MM.1S (cell line): ENCODE data around the gene MAGI2.

Experiments
- DNase-seq: peaks from one replicate; pipeline ENCODE4 v3.0.0-alpha.2; 2015
- H2AFZ ChIP-seq: fragments of 300-600 bp; sonication (generic); 2 replicates; pipeline ENCODE4 v1.6.0; 2016; ENCODE audit warnings: antibody characterized with exemption, low read length
- H3F3A ChIP-seq: fragments of 300-600 bp; sonication (generic); 2 replicates; pipeline ENCODE4 v1.6.1; 2016; ENCODE audit warnings: mild to moderate bottlenecking, antibody characterized with exemption, low read length, moderate library complexity, mixed read lengths; ENCODE audit not compliant: insufficient read depth
- H3K27ac ChIP-seq: fragments of 300-600 bp; sonication (generic); 2 replicates; pipeline ENCODE4 v1.5.1; 2016; ENCODE audit warnings: mild to moderate bottlenecking, low read length
- H3K27me3 ChIP-seq: fragments of 300-600 bp; sonication (generic); replicated peaks from 2 replicates; pipeline ENCODE4 v1.6.0; 2016; ENCODE audit warnings: low read length; ENCODE audit not compliant: insufficient read depth
- H3K36me3 ChIP-seq: fragments of 300-600 bp; sonication (generic); replicated peaks from 2 replicates; pipeline ENCODE4 v1.6.1; 2016; ENCODE audit warnings: mild to moderate bottlenecking, low read length, mixed read lengths; ENCODE audit not compliant: insufficient read depth
- H3K4me1 ChIP-seq: fragments of 300-600 bp; sonication (generic); 2 replicates; pipeline ENCODE4 v1.6.1; 2016; ENCODE audit warnings: low read length, mixed read lengths
- H3K4me2 ChIP-seq: fragments of 300-600 bp; sonication (generic); 2 replicates; pipeline ENCODE4 v1.6.0; 2016; ENCODE audit warnings: low read depth, low read length
- H3K4me3 ChIP-seq: fragments of 300-600 bp; sonication (generic); 2 replicates; pipeline ENCODE4 v1.5.1; 2016; ENCODE audit warnings: low read length, mixed read lengths
- H3K79me2 ChIP-seq: fragments of 300-600 bp; sonication (generic); 2 replicates; pipeline ENCODE4 v1.6.1; 2016; ENCODE audit warnings: mixed run types, low read length, mixed read lengths
- H3K9ac ChIP-seq: fragments of 300-600 bp; sonication (generic); 2 replicates; pipeline ENCODE4 v1.6.1; 2016; ENCODE audit warnings: low read length, mixed read lengths
- H3K9me2 ChIP-seq: fragments of 300-600 bp; sonication (generic); replicated peaks from 2 replicates; pipeline ENCODE4 v1.6.1; 2016; ENCODE audit warnings: mild to moderate bottlenecking, low read length, mixed read lengths; ENCODE audit not compliant: insufficient read depth
- H3K9me3 ChIP-seq: fragments of 300-600 bp; sonication (generic); replicated peaks from 2 replicates; pipeline ENCODE4 v1.6.1; 2016; ENCODE audit warnings: mild to moderate bottlenecking, low read length, mixed read lengths; ENCODE audit not compliant: insufficient read depth
- H4K20me1 ChIP-seq: fragments of 300-600 bp; sonication (generic); 2 replicates; pipeline ENCODE4 v1.6.1; 2016; ENCODE audit warnings: mild to moderate bottlenecking, low read length, moderate library complexity, mixed read lengths; ENCODE audit not compliant: insufficient read depth
- CTCF ChIP-seq: fragments of 300-600 bp; sonication (generic); IDR thresholded peaks from 2 replicates; pipeline ENCODE4 v1.5.1; 2016; ENCODE audit warnings: antibody characterized with exemption, low read length, mixed read lengths
- EZH2 ChIP-seq: fragments of 300-600 bp; sonication (generic); optimal IDR thresholded peaks from 2 replicates; pipeline ENCODE3; 2017; ENCODE audit warnings: low read depth, mild to moderate bottlenecking, antibody characterized with exemption, low read length, mixed read lengths
- EZH2phosphoT487 ChIP-seq: fragments of 300-600 bp; sonication (generic); IDR thresholded peaks from 2 replicates; pipeline ENCODE4 v1.6.1; 2018; ENCODE audit warnings: antibody characterized with exemption, low read length

MAGI2 gene

DNA sequence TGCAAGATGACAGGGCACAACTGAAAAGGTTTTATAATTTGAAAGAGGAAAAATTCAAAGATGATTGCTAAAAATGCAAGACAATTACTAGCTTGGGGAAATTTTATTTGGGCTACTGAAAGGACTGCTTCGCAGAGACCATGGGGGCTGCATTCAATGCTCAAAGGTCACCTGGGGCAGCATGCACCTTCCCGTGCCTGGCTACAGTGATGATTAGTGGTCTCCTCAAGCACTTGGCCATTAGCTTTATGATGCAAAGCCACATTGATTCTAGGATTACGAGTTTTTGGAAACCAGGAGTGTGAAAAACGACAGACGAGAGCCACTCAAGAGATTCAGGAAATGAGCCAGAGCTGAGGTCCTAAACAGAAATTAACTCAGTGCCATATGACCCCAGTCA, 890.3 kb downstream of the MAGI2 start:
- Histone ChIP-seq H3K27me3 (no peaks in the 10 kb centered on the region), H3K79me2 (no peaks in the 10 kb centered on the region), H3K9ac (no peak overlapping the region), H4K20me1 (no peaks in the 10 kb centered on the region), H3K9me3 (no peaks in the 10 kb centered on the region), H3K27ac (no peak overlapping the region), H3K4me3 (no peak overlapping the region), H3K4me2 (no peak overlapping the region), H2AFZ (no peak overlapping the region), H3K4me1 (peaks cover 16% of the 10 kb centered on the region), H3F3A (no peaks in the 10 kb centered on the region), H3K9me2 (no peaks in the 10 kb centered on the region), H3K36me3 (no peaks in the 10 kb centered on the region)
- DNase-seq: no peak
- TF ChIP-seq EZH2phosphoT487 (no peak), CTCF (no peak), EZH2 (no peak)

GRCh38 chr7:78562191-78562590, 891.3 kb downstream of the MAGI2 start:
- H3K36me3 ChIP-seq: no peaks in the 10 kb centered on the region
- no peaks in the 10 kb centered on the region for H3K9me3 ChIP-seq
- no peaks in the 10 kb centered on the region for H4K20me1 ChIP-seq
- H3K4me1 ChIP-seq: peaks cover 16% of the 10 kb centered on the region
- no peaks in the 10 kb centered on the region for H3K79me2 ChIP-seq
- no peak overlapping the region for H3K9ac ChIP-seq
- no peaks in the 10 kb centered on the region for H3K9me2 ChIP-seq
- H3K4me3 ChIP-seq: no peak overlapping the region
- H3K27ac ChIP-seq: no peak overlapping the region
- no peak overlapping the region for H2AFZ ChIP-seq
- H3K27me3 ChIP-seq: no peaks in the 10 kb centered on the region
- DNase-seq: peak; percentile 57
- TF ChIP-seq EZH2 (no peak), CTCF (no peak)
- H3K4me2 ChIP-seq: peak overlapping the region; percentile 8; the same call in 1 of the 2 replicates
- no peaks in the 10 kb centered on the region for H3F3A ChIP-seq

DNA sequence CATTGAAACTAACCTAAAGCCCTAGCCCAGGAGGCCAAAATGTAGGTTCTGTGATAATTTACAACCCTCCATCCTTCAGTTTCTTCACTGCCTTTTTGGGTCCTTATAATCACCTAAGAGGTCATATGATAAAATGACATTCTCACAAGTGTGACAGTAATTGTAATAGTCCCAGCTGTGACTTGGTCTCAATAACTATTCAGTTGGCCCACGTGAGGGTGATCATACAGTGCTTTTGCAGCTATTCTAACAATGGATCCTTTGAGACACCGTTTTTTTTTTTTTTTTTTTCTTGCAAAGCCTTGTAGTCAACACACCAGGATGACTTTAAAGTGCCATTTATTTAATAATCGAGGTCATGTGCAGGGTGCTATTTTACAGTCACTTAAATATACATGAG, 894.9 kb downstream of the MAGI2 start:
- Histone ChIP-seq H3K9ac (no peak overlapping the region), H3K9me3 (no peaks in the 10 kb centered on the region), H3K9me2 (no peaks in the 10 kb centered on the region), H3K4me1 (peaks cover 16% of the 10 kb centered on the region), H3K79me2 (no peaks in the 10 kb centered on the region), H3F3A (no peaks in the 10 kb centered on the region), H3K27ac (no peak overlapping the region), H3K4me3 (no peak overlapping the region), H3K27me3 (no peaks in the 10 kb centered on the region), H2AFZ (no peak overlapping the region), H3K4me2 (no peak overlapping the region), H3K36me3 (no peaks in the 10 kb centered on the region), H4K20me1 (no peaks in the 10 kb centered on the region)
- DNase-seq: no peak
- TF ChIP-seq EZH2 (no peak), CTCF (no peak), EZH2phosphoT487 (no peak)
